CD4-positive, alpha-beta T cell treated with Interleukin-12 subunit alpha and Interleukin-12 subunit beta, for 1 hour (primary cell): ENCODE results near the gene TRIM63.

Experiments used
- DNase-seq: peaks from one replicate; pipeline ENCODE4 v3.0.0-alpha.2; 2020

Gene TRIM63

GRCh38 chr1:26012864-26013263 is 54.6 kb downstream of the TRIM63 start:
- DNase-seq = no peak

GRCh38 chr1:26010825-26011224 is 56.6 kb downstream of the TRIM63 start:
- no peak for DNase-seq

GRCh38 chr1:26009796-26010447 is 57.5 kb downstream of the TRIM63 start:
- DNase-seq = no peak

GRCh38 chr1:26006710-26007109 is 60.7 kb downstream of the TRIM63 start:
- no peak for DNase-seq

- DNase-seq = no peak
These were observed 61.9 kb downstream of the TRIM63 start for GRCh38 chr1:26005434-26006105.

- no peak for DNase-seq
These were observed 63.7 kb downstream of the TRIM63 start for GRCh38 chr1:26003756-26004155.

- no peak for DNase-seq
These were observed 64.2 kb downstream of the TRIM63 start for GRCh38 chr1:26003262-26003661.
